HG02970 (cell line): ENCODE results near the gene CLDN1.
"Not testable (repeated sequence)": the region's sequence is repeated elsewhere in the genome, so short reads cannot be mapped to it uniquely, and the experiment has no call there.

Experiments used
- ATAC-seq: cut with Tn5 transposase; IDR thresholded peaks from one replicate; pipeline ENCODE4 v1.9.1; 2021; ENCODE audit warnings: mild to moderate bottlenecking, moderate library complexity, moderate number of reproducible peaks; ENCODE audit not compliant: unreplicated experiment, low FRiP score

Gene CLDN1

DNA sequence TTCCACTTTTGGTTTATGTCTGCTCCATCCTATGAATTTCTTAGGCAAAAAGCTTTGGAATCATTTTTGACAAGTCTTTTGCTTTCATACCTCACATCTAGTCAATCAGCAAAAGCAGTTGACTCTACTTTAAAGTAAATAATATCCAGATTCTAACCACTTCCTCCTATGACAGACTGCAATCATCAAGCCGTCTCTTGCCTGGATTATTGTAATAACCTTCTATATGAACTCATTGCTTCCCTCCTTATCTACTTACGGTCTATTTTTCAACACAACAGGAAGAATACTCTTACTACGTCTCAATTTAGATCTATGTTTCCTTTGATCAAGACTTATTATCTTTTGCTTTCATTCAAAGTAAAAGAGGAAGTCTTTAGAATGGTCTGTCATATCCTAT, 20.7 kb downstream of the CLDN1 start:
- no peak for ATAC-seq

DNA sequence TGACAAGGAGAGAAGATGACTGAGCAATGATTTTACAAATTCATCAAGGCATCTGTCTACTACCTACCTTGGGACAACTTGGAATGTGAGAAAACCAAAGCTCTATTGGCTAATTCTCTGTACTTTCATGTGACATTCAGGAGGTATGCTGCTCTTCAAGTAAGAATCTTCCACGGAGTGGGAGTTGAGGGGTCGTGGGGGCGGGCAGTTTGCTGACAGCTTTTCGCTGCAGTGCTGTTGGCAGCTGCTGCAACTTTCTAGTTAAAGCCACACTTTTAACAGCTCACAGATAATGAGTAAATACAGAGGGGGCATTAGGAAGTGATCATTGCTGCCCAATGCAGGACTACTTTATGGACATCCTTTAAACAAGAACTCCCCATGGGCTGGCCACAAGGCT, 22.3 kb downstream of the CLDN1 start:
- ATAC-seq: no peak

DNA sequence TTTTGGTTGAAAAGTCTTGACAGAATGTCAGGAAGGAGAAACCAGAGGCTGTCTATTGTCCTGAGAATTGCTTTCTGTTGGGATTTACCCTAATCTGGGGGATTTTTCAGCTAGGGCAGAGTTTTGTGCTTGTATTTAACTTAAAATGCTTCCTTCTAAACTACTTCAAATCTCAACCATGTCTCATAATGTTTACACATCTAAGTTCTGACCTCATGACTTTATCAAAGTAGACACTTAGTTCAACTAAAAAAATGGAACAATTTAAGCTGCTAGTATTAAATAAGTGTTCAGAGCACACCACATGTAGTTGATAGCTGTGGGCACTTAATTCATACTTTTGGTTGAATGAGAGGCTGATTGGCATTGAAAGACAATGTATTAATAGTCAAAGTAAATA, 28.2 kb downstream of the CLDN1 start:
- ATAC-seq: no peak

DNA sequence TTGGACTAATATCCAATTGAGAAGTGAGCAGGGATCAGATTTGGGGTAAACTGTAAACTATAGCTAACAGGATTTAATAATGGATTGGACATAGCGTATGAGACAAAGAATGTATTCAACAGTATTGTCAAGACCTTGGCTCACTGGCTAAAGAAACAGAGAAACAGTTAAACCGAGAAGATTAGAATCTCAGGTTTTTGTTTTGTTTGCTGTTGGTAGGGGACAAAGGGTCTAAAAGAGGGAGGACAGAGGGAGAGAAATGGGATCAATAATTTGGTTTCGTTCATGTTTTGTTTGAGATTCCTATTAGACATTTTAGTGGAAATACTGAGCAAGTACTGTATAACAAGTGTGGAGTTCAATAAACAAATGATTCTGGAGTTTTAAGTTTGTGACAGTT, 28.6 kb downstream of the CLDN1 start:
- ATAC-seq: no peak

DNA sequence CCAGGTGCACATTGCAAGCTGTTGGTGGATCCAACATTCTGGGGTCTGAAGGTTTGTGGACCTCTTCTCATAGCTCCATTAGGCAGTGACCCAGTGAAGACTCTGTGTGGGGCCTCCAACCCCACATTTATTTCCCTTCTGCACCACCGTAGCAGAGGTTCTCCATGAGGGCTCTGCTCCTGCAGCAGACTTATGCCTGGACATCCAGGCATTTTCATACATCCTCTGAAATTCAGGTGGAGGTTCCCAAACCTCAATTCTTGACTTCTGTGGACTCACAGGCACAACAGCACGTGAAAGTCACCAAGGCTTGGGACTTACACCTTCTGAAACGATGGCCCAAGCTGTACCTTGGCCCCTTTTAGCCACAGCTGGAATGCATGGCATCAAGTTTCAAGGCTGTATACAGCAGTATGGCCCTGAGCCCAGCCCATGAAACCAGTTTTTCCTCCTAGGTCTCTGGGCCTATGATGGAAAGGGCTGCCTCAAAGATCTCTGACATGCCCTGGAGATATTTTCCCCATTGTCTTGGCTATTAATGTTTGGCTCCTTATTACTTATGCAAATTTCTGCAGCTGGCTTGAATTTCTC, 30.2 kb downstream of the CLDN1 start:
- no peak for ATAC-seq

DNA sequence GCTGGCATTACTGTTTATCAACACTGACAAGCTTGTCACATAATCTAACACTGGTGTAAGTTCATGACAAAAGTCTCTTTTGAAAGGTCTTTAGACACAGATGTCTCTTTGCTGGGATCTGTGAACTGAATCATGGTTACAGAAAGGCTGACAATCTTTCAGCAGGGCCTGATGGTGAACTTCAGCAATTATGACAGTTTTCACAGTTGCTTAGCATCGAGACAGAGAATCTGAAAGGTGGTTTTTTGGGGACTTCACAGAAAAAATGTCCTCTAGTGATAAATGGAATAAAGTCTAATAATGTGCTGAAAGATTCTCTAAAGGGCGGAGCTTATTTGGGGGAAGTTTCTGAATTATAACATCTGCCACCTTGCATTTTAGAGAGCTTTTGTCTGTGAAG, 32.3 kb downstream of the CLDN1 start:
- ATAC-seq: no peak

DNA sequence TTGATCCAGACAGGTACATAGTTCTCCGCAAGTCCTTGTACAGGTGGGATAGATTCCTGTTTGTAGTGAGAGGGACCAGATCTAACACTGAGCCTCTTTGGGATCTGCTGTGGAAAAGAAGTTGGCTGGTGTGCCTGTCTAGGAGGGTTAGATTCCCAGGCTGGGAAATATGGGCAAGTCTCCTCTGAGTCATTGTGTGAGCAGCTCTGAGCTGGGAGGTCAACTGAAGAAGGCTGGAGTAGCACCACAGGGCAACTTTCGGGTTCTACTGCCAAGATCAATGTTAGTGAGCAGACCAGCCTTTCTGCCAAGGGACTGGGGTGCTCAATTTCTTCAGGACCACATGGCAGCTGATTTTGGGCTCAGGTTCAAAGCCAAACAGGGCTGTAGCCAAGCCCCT, 33.4 kb downstream of the CLDN1 start:
- no peak for ATAC-seq

DNA sequence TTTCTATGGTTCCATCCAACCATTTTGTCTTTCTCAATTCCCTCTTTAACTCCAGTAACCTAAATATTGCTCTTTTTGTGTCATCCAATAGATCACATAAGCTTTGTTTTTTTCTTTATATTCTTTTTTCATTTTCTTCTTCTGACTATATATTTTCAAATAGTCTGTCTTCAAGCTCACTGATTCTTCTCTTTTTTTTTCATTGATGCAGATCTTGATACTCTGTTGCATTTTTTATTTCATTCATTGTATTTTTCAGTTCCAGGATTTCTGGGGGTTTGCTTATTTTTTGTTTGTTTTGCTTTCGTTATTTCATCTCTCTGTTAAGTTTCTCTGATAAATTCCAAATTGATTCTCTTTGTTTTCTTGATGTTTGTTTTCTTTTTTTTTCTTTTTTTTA, 36.2 kb downstream of the CLDN1 start:
- ATAC-seq: no peak

DNA sequence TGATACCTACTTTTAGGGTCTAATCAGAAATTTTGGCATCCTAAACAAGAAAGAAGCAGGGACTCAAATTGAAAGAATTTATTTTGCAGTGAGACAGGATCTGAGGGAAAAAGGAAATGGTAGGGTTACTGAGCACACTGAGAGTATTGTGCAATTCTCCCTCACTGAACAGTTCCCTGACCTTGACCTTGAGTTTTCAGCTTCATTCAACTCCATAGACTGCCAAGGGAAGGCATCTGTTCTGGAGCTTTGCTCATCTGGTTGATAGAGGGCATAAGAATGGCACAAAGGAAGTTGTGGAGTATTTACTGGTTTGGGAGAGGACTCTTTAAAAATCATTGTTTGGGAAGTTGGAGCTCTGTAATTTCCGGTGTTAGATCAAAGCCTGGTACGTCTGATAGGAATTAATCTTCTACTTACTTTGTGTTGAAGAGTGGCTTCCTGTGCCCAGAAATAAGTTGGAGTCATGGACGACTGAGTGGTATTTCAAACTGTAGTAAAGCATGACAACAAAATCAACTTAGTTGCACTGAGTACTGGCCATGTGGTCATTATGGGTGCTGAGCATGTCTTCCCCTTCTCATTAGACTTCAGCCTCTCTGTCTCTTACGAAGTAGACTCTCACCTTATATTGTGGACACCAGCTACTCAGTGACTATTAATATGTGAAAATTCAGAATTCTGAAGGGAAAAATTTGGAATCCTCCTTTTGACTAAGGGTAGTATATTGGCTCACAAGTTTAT, 40.8 kb downstream of the CLDN1 start:
- ATAC-seq: no peak

DNA sequence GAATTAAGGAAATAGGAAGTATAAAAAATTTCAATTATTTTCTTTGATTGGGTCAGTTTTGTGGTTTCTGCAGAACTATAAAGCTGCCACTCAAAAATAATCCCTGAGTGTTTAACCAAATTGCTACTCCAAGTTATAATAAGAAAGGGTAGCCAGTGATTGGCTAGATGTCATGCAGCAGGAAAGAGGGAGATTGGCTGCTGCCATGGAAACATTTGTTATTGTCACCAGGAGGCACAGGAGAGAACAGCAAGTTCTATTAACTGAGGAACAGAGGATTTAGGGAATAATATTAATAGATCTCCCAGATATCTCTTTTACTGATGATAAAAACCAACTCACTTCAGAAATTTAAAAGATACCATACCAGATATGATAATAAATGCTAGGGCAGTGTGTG, 42.6 kb downstream of the CLDN1 start:
- no peak for ATAC-seq

DNA sequence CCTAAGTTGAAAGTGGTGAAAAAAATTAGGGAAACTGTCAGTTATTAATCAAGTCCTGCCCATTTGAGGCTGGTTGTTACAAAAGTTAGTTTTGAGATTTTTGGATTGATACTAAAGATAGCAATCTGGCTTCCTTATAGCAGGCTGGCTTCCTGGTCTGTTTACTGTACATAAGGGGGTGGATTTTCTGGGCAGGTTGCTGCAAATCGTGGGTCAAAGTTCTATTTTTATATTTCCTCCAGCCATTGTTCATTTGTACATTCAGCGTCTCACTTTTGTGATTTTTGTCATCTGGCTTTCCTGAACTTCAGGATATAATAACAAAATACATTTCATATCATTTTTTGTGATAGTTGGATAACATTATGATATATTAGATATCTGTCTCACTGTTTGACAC, 49.5 kb downstream of the CLDN1 start:
- ATAC-seq: no peak

DNA sequence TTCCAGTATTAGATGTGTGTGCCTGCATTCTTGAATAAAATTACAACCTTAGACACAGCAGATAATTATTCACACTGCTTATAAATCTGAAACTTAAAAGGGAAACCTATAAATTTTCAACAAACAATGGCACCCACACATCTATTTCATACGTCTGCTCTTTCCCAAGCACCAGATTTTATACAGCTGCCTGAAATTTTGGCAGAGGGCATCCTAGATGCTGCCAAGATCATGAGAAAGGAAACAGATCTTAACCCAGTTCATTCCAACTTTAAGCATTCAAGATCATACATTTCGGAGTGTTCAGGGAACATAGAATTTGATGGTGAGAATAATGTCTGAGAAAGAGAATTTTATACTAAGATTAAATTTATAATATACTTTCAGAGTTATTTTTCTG, 53.1 kb downstream of the CLDN1 start:
- ATAC-seq: no peak

DNA sequence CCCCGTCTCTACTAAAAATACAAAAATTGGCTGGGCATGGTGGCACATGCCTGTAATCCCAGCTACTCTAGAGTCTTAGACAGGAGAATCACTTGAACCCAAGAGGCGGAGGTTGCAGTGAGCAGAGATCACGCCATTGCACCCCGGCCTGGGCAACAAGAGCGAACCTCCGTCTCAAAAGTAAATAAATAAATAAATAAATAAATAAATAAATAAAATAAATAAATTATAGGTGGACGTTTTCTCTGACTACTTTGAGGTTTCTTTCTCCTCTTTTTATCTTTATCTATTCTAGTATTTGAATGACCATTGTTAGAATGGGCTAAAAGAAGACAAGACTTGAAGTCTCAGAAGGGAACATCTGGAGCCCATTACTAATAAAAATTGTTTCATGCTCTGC, 54.8 kb downstream of the CLDN1 start:
- not testable (repeated sequence) for ATAC-seq

DNA sequence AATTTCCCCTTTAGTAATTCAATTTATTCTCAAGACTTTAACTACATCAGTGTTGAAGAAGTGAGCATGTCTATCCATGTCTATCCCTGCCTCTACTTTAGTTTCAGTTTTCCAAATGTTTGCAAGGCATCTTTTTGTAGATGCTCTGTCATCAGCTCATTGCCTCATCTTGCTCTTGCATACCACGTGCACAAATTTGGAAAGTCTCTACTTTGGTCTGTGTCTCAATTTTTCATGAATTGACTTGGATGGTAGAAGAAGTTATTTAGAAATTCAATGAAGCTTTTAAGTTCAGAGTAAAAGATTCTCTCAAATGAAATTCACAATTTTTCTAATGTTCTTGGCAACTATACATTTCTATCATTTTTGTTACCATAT, 55.3 kb downstream of the CLDN1 start:
- ATAC-seq: no peak

DNA sequence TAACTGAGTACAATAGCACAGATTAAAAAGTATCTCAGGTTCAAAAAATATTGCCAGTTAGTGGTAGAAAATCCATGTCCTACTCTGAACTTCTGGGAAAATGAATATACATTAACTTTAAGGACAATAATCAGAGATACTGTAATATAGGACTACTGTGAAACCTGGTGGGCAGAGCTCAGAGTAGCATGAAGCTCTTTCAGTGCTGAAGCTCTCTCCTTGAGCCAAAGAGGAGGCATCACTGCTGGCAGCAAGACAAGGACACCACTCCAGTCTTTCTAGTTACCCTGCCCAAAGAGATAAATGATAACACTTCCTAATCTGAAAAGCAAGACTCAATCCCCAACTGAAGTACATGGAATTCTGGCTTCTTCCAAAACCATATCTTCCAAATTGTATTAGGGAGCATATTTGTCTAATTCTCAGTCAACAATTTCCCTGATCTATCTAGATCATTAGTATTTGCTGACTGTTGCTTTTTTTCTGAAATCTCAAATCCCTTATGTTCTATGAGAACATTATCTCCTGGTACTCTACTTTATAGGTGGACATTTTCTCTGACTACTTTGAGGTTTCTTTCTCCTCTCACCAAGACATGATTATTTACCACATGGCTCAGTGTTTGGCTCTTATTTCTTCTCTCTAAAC, 55.9 kb downstream of the CLDN1 start:
- no peak for ATAC-seq

DNA sequence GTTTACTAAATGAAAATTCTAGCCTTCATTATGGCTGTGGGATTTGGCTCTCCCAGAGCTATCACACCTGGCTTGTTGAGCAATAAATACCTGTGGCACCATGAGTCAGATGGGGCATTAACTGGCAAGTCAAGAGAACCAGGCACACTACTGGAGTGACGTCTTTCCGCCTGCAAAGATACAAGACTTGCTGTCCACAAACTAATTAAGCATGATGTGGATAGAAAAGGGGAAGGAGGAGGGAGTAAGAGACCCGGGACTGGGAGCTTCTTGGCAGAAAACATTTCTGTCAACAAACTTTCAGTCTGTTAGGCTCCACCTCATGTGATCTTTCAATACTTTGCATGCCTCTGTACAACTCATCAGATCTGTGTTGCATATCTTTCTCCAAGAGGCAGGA, 56.5 kb downstream of the CLDN1 start:
- no peak for ATAC-seq

DNA sequence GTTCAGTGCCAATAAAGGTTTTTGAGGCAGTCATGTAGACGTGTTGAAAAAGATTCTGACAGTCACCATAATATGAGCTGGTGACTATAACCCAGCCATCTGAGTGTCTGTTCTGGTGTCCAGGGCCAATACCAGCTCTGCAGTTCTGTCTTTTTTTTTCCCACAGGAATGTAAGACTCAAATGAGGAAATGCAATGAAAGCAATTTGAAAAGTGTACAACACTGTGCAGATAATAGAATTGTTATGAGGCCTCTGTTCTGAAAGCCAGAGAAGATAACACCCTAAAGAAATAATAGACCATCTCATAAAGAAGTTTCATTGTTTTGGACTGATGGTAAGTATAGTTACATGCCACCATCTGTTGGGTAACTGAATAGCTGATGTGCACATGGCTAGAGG, 57.1 kb downstream of the CLDN1 start:
- no peak for ATAC-seq

DNA sequence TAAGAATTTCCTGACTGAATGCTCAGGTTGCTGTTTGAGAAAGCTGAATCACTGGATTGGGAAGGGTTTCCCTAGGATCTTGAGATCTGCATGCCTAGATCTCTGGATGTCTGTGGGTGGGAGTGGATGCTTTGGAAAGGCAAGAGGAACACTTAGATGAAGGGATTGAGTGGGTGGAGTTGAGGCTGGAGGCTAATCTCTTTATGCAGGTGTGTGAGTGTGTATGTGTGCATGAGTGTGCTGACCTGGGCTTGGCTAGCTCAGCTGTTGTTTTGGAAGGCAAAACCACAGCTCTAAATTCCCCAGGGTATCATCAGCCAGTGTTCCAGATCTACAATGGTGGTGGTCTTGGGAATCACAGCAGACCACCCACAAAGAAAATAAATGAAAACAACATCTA, 60.5 kb downstream of the CLDN1 start:
- no peak for ATAC-seq

DNA sequence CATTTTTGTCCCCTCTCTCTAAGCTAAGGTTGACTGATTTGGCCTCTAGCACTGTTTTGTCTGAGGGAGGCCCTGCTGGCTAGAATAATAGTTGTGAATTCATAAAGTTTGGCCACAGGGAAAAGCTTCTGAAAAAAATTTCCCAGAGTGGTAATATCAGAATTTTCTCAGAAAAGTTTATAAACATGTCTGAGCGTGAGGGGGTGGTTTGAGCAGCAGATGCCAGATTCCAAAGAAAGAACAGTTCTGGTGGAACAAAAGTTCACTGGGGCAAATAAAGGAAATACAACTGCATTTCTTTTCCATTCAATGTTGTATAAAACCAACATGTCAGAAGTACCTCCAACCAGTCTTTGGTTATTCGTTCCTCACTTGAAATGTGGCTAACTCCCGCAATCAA, 61.2 kb downstream of the CLDN1 start:
- ATAC-seq: no peak

DNA sequence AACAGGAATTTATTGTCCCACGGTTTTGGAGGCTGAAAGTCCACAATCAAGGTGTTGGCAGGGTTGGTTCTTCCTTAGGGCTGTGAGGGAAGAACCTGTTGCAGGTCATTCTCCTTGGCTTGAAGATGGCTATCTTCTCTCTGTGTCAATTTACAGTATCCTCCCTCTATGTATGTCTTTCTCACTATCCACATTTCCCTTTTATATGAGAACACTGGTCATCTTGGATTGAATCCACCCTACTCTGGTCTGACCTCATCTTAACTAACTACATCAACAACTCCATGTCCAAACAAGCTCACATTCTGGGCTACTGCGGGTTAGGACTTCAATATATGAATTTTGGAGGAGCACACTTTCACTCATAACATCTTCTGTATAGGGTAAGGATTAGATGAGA, 61.9 kb downstream of the CLDN1 start:
- ATAC-seq: no peak

DNA sequence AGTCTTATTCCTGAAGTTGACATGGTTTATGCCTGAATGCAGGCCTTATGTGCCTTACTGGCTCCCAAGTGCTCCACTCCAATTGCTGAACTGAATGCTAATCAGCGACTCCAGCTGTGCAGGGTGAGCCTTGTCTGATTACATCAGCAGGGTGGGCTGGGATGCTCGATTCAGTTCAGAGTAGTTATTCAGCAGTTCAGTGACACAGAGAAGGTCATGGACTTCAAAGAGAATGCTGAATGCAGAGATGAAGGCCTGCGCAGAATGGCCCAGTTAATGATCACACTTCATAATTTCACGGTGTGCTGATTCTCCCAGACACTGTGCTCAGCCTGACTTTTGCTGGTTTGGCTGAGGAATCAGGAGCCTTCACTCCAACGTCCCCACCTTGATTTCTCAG, 63.6 kb downstream of the CLDN1 start:
- ATAC-seq: no peak
